Astrocyte (in vitro differentiated cells and primary cell): ENCODE results near the gene TERT.

ENCODE experiments used
- EZH2 ChIP-seq: IDR thresholded peaks from 2 replicates; pipeline ENCODE4 v1.6.1; 2012; ENCODE audit warnings: mild to moderate bottlenecking, low read length, inconsistent platforms; ENCODE audit not compliant: insufficient read depth
- TF ChIP-seq, protein P1 (sequence below): IDR thresholded peaks from 2 replicates; pipeline ENCODE4 v1.5.1; 2011; ENCODE audit warnings: low read depth, mild to moderate bottlenecking, inconsistent platforms, low read length, moderate library complexity; ENCODE audit not compliant: insufficient read depth

DNA sequence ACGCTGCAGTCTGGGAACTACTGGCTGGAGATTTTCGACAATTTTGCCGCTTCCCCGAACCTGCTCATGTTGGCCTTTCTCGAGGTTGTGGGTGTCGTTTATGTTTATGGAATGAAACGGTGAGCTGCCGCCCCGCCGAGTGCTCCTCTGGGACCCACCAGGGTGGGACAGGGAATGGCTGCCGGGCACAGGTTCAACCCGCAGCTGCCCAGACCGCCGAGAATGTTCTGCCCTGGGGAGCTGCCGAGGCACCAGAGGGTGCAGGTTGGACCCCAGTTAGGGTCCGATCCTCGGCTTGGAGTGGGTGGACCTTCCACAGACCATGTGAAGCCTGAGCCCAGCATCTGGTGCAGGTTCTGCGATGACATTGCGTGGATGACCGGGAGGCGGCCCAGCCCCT is 50.6 kb downstream of the TERT start:
- TF ChIP-seq, protein P1, sequence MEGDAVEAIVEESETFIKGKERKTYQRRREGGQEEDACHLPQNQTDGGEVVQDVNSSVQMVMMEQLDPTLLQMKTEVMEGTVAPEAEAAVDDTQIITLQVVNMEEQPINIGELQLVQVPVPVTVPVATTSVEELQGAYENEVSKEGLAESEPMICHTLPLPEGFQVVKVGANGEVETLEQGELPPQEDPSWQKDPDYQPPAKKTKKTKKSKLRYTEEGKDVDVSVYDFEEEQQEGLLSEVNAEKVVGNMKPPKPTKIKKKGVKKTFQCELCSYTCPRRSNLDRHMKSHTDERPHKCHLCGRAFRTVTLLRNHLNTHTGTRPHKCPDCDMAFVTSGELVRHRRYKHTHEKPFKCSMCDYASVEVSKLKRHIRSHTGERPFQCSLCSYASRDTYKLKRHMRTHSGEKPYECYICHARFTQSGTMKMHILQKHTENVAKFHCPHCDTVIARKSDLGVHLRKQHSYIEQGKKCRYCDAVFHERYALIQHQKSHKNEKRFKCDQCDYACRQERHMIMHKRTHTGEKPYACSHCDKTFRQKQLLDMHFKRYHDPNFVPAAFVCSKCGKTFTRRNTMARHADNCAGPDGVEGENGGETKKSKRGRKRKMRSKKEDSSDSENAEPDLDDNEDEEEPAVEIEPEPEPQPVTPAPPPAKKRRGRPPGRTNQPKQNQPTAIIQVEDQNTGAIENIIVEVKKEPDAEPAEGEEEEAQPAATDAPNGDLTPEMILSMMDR = no peak
- no peak for TF ChIP-seq EZH2
